ENCODE measurements around the gene PRKCZ. TPM values are rescaled to one million over a fixed set of nuclear protein-coding genes. Genes with fewer than 3 reads are reported as not detected.

PRKCZ gene
- total RNA-seq, 1 donor, result 1.6 TPM

DNA sequence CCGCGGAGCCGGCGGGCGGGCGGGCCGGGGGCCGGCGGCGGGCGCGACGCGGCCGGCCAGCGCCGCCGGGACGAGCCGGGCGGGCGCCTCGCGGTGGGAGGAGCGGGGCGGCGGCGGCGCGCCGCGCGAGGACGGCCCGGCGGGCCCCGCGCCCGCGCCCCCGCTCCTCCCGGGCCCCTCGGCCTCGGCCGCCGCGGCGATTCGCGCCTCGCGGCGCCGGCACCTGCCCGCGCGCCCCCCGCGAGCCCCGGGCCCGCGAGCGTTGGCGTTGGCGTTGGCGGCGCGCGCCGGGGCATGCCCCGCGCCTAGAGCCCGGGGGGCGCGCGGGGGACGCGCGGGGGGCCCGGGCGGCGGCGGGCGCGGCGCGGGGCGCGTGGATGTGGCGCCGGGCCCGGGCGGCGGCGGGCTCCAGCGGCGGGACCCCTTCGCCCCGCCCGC lies 178.0 kb downstream of the PRKCZ start, which contains the start of gene SKI:
TSS of gene SKI (plus strand) at position 163 of the 438 bp plus-strand sequence. CDS start 448 bp downstream, outside the sequence.
- TF ChIP-seq, protein P1, sequence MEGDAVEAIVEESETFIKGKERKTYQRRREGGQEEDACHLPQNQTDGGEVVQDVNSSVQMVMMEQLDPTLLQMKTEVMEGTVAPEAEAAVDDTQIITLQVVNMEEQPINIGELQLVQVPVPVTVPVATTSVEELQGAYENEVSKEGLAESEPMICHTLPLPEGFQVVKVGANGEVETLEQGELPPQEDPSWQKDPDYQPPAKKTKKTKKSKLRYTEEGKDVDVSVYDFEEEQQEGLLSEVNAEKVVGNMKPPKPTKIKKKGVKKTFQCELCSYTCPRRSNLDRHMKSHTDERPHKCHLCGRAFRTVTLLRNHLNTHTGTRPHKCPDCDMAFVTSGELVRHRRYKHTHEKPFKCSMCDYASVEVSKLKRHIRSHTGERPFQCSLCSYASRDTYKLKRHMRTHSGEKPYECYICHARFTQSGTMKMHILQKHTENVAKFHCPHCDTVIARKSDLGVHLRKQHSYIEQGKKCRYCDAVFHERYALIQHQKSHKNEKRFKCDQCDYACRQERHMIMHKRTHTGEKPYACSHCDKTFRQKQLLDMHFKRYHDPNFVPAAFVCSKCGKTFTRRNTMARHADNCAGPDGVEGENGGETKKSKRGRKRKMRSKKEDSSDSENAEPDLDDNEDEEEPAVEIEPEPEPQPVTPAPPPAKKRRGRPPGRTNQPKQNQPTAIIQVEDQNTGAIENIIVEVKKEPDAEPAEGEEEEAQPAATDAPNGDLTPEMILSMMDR (IDR thresholded peaks at IDR 0.05; ENCODE audit: insufficient read depth, low read length), result no peak
- H3K4me3 ChIP-seq (ENCODE audit: low read depth, low read length), result peak within 1 kb of the TSS; percentile 88
- DNase-seq (ENCODE audit: low read depth), result no peak

DNA sequence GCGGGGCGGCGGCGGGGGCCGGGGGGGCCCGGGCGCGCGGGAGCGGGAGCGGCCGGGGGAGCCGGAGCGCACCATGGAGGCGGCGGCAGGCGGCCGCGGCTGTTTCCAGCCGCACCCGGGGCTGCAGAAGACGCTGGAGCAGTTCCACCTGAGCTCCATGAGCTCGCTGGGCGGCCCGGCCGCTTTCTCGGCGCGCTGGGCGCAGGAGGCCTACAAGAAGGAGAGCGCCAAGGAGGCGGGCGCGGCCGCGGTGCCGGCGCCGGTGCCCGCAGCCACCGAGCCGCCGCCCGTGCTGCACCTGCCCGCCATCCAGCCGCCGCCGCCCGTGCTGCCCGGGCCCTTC lies 178.5 kb downstream of the PRKCZ start:
- peak overlapping the region; percentile 88 for H3K4me3 ChIP-seq (ENCODE audit: low read depth, low read length)
- TF ChIP-seq, protein P1 (IDR thresholded peaks at IDR 0.05; ENCODE audit: insufficient read depth, low read length), result no peak
- DNase-seq (ENCODE audit: low read depth), result no peak

DNA sequence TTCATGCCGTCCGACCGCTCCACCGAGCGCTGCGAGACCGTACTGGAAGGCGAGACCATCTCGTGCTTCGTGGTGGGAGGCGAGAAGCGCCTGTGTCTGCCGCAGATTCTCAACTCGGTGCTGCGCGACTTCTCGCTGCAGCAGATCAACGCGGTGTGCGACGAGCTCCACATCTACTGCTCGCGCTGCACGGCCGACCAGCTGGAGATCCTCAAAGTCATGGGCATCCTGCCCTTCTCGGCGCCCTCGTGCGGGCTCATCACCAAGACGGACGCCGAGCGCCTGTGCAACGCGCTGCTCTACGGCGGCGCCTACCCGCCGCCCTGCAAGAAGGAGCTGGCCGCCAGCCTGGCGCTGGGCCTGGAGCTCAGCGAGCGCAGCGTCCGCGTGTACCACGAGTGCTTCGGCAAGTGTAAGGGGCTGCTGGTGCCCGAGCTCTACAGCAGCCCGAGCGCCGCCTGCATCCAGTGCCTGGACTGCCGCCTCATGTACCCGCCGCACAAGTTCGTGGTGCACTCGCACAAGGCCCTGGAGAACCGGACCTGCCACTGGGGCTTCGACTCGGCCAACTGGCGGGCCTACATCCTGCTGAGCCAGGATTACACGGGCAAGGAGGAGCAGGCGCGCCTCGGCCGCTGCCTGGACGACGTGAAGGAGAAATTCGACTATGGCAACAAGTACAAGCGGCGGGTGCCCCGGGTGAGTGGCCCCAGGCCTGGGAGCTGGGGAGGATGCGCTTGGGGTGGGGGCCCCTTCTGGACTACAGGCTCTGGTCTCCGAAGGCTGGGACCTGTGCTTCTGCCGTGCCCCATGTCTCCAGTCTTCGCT lies 179.0 kb downstream of the PRKCZ start:
- peak; percentile 78 for DNase-seq (ENCODE audit: low read depth)
- TF ChIP-seq, protein P1 (IDR thresholded peaks at IDR 0.05; ENCODE audit: insufficient read depth, low read length), result no peak
- peak overlapping the region; percentile 88 for H3K4me3 ChIP-seq (ENCODE audit: low read depth, low read length)

DNA sequence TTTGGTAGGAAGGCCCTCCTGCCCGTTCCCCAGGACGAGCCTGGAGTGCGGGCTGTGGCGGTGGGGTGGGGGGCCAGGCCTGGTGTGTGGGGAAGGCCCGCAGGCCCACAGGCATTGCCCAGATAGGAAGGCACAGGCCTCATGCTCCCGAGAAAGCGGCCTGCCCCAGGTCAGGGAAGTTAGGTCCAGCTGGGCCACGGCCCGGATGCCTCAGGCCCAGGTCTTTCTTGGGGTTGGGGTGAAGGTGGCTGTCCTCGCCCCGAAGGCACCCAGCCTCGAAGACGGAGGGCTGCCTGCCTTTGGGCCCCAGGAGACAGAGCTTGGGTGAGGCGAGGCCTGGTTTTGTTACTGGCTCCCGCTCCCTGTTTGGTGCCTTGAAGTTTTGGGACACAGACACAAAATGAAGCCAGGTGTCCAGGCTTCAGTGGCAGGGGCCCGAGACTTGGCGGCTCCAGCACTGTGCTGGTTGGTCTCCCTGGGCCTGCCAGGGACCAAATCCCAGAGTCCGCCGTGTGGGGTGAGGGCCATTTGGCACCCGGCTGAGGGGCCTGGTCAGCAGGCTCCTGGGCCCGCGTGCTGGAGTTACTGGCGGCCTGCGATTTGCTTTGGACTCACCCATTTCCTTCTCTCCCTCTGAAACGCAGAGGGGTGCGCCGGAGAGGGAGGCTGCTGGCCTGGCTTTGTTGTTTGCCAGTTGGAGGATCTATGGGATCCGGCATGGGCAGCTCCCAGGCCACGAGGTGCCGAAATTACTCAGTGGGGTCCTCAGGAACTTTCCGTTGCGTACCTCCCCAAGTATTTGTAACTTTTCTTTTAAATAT lies 179.9 kb downstream of the PRKCZ start:
- DNase-seq (ENCODE audit: low read depth), result peak; percentile 57
- H3K4me3 ChIP-seq (ENCODE audit: low read depth, low read length), result peak overlapping the region; percentile 88
- TF ChIP-seq, protein P1 (IDR thresholded peaks at IDR 0.05; ENCODE audit: insufficient read depth, low read length), result no peak

DNA sequence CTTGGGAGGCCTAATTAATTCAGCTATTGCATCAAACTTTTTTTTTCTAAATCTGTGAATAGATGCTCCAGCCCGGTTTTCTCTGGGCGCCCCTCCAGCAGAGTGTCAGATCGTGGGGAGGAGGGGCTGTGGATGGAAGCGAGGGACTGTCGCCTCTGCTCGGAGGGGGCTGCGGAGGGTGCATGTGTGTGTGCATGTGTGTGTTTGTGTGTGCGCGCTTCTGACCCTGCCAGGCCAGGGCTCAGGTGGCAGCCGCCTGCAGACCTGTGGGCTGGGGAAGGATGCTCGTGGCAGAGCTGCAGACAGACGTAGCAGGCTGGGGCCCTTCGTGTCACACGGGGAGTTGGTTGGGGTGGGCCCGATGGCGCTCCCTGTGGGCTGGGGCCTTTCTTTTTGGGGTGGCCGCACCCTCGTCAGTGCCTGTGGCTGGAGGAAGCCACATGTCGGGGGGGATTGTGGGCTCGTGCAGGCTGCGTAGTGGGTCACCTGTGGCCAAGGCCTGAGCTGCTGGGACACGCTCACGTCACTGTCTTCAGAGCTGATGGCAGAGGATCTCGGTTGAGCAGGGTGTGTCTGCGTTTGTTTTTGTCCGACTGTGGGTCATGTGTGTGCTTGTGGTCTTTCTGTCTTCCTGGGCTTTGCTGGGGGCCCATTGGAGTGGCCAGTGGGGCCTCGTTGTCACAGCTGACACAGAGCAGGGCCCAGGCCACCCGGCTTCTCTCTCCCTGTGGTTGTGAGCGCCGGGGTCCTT lies 180.7 kb downstream of the PRKCZ start:
- TF ChIP-seq, protein P1 (IDR thresholded peaks at IDR 0.05; ENCODE audit: insufficient read depth, low read length), result no peak
- no peak for DNase-seq (ENCODE audit: low read depth)
- H3K4me3 ChIP-seq (ENCODE audit: low read depth, low read length), result peak overlapping the region; percentile 88

DNA sequence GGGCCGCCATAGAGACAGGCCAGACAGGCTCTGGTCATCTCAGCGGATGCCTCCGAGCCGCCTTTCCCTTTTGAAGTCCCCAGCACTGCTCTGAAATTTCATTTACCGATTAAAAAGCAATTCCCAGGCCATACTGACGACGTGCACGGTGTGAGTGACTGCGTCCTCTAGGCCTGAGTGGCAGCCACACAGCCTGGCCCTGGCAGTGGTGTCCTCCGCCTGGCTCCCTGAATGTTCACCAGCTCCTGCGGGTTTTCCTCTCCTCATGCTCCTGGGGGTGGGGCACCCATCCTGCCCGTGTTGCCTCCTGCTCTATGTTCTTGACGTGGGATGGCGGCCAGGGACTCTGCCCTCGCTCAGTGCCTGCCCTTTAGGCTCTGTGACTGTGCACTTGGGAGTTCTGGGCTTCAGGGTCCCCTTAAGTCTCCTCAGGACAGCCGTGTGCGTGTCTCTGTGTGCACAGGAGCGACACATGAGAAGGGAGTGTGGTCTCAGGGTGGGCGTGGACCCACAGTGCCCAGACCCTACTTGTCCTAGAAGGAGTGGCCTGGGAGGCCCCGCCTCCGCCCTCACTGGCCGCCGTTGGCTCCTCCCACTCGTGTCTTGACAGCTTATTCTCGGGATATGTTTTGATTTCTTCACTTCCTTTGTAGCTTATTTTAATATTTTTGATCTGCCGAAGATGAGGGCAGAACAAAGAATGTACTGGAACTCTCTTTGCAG lies 181.5 kb downstream of the PRKCZ start:
- peak; percentile 87 for DNase-seq (ENCODE audit: low read depth)
- TF ChIP-seq, protein P1 (IDR thresholded peaks at IDR 0.05; ENCODE audit: insufficient read depth, low read length), result no peak
- peak overlapping the region; percentile 88 for H3K4me3 ChIP-seq (ENCODE audit: low read depth, low read length)
